Heart left ventricle (tissue), 13 donors: Measurements from ENCODE around the gene CYP46A1.

ENCODE experiments used
- CTCF ChIP-seq, 12 donors: fragments of 200-600 bp; sonication (generic) in 4 of 12; IDR thresholded peaks; one replicate each; pipeline versions ENCODE4 v1.5.0 to v1.8.0; 2018 to 2022; ENCODE audit warnings: antibody characterized with exemption in 12 of 12, mild to moderate bottlenecking in 5 of 12
- POLR2A ChIP-seq, 2 donors: fragments of 450-650 bp; IDR thresholded peaks; one replicate each; pipeline ENCODE4 v1.6.1; 2017; ENCODE audit warnings: antibody characterized with exemption in 2 of 2, mild to moderate bottlenecking in 2 of 2, moderate library complexity in 2 of 2
- donor health status: ischemic (EF 13 %, LVEDD 7.1; RV severe dilation, severe dysfunction).
- donor health status: DM: no; HTN: yes; CAD: no.
- donor health status: DM: no; HTN: no; CAD: no.
- donor health status: ischemic (EF 25% LVEDD 6.9; RV normal size, moderate dysfunction).
- donor health status: ischemic (EF 25% LVEDD 5.7; RV mildly dilated, moderate dysfunction).
- donor health status: ischemic (EF 35%, LVEDD 5.7; RV mildly dilated, moderate dysfunction).
- donor health status: nonischemic (EF 11% LVEDD 7.7; RV severe dilation, severe dysfunction).
- donor health status: DM: yes; HTN: yes; CAD: no.
- donor health status: PGD.
- donor health status: ischemic (EF 29% LVEDD 5.4; RV normal size, mild dysfunction).
- donor health status: nonischemic (EF 23%, LVEDD 6.1; RV moderate dilation, normal function).

- TF ChIP-seq CTCF (IDR thresholded peaks at IDR 0.05) (no peak), POLR2A (IDR thresholded peaks at IDR 0.05) (no peak)
Measured at GRCh38 chr14:99744199-99744872, 60.2 kb downstream of the CYP46A1 start.
